Fibroblast of the aortic adventitia (primary cell): ENCODE results near the gene OR9Q1. TPM values are rescaled to one million over a fixed set of nuclear protein-coding genes. Genes with fewer than 3 reads are reported as not detected.
"Not testable (repeated sequence)": the region's sequence is repeated elsewhere in the genome, so short reads cannot be mapped to it uniquely, and the experiment has no call there.

ENCODE experiments used
- DNase-seq: peaks from one replicate; pipeline ENCODE4 v3.0.0-alpha.2; 2010; ENCODE audit warnings: low read depth
- H3K4me3 ChIP-seq: 2 replicates; pipeline ENCODE4 v1.5.1; 2011; ENCODE audit warnings: low read depth, mild to moderate bottlenecking, control low read depth, low read length, moderate library complexity
- total RNA-seq: library from RNA; depleted of rRNA; stranded (reverse); fragments of >200 nt; gene quantifications from 2 replicates; pipeline ENCODE4 v1.2.3, GENCODE V29; 2012; ENCODE audit warnings: low replicate concordance
- TF ChIP-seq, protein P1 (sequence below): IDR thresholded peaks from 2 replicates; pipeline ENCODE4 v1.5.1; 2011; ENCODE audit warnings: mild to moderate bottlenecking, low read length, control low read depth, inconsistent platforms; ENCODE audit not compliant: insufficient read depth

The OR9Q1 gene
- total RNA-seq, 1 donor = not detected

DNA sequence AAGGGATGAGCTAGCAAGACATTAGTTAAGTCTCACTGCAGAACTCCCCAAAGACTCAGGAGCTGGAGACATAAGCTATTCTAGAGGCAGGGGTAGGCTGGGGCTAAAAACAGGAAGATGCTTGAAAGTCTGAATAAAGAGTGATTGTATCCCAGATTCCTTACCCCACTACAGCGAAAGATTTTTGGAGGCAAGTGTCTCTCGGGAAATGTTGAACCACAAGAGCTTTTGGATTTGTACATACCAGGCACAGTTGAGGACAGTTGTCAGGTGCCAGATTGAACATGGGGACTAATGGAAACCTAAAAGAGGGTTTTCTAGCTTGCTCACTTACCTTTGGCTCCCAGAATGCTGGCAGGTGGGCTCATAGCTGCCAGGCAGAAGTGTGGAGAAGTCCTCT, 43.5 kb upstream of the OR9Q1 start:
- no peak overlapping the region for H3K4me3 ChIP-seq
- no peak for DNase-seq
- TF ChIP-seq, protein P1, sequence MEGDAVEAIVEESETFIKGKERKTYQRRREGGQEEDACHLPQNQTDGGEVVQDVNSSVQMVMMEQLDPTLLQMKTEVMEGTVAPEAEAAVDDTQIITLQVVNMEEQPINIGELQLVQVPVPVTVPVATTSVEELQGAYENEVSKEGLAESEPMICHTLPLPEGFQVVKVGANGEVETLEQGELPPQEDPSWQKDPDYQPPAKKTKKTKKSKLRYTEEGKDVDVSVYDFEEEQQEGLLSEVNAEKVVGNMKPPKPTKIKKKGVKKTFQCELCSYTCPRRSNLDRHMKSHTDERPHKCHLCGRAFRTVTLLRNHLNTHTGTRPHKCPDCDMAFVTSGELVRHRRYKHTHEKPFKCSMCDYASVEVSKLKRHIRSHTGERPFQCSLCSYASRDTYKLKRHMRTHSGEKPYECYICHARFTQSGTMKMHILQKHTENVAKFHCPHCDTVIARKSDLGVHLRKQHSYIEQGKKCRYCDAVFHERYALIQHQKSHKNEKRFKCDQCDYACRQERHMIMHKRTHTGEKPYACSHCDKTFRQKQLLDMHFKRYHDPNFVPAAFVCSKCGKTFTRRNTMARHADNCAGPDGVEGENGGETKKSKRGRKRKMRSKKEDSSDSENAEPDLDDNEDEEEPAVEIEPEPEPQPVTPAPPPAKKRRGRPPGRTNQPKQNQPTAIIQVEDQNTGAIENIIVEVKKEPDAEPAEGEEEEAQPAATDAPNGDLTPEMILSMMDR = no peak

DNA sequence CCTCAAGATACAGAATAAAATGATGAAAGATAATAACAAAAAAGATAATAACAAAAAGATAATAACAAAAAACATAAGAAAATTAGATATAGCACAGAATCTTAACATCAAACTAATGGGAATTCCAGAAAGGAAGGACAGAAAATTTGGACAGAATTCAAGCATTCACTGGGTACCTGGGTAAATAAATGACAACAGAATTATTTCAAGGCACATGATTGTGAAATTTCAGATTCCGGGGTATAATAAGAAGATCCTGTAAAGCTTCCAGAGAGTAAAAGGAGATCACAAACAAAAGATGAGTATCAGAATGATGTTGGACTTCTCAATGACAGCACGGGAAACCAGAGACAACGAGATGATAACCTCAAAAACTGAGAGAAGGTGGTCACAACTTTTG, 42.1 kb upstream of the OR9Q1 start:
- no peak for DNase-seq
- TF ChIP-seq, protein P1 = no peak
- H3K4me3 ChIP-seq = no peak overlapping the region

DNA sequence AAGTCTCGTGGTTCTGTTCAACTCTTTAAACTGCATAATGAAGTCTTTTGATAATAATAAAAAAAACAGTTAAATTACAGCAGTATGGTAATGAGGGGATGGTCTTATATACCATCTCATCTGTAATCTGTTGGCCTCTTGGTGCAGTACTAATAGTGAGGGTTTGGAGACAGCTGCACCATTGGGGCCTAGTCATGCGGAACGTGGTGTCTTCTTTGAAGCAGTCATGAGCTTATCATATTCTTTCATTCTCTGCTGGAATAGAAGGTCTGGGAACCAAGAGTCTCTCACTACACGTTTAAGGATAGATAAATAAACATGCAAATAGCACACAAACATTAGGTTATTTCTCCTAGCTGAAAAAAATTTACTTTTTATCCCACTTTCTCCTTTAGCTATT, 40.9 kb upstream of the OR9Q1 start:
- H3K4me3 ChIP-seq = no peak overlapping the region
- no peak for DNase-seq
- TF ChIP-seq, protein P1 = no peak

DNA sequence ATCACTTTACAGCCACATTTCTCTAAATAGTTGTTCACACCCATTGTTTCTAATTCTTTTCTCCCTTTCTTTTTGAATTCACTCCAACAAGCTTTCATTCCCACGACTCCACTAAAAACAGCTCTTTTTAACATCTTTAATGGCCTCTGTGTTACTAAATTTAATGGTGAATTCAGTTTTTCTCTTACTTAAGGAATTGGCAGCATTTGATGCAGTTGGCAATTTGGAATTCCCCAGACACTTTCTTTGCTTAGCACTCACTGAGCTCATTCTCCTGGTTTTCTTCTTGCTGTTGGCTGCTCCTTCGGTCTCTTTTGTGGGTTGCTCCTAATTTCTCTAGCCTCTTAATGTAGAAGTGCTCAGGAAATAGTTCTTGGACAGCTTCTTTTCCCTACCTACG, 40.5 kb upstream of the OR9Q1 start:
- no peak overlapping the region for H3K4me3 ChIP-seq
- TF ChIP-seq, protein P1 = no peak
- DNase-seq = peak; percentile 12

DNA sequence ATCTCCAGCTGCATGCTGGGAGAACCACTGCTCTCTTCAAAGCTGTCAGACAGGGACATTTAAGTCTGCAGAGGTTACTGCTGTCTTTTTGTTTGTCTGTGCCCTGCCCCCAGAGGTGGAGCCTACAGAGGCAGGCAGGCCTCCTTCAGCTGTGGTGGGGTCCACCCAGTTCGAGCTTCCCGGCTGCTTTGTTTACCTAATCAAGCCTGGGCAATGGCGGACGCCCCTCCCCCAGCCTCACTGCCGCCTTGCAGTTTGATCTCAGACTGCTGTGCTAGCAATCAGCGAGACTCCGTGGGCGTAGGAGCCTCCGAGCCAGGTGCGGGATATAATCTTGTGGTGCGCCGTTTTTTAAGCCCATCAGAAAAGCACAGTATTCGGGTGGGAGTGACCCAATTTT, 24.2 kb upstream of the OR9Q1 start:
- DNase-seq, H3K4me3 ChIP-seq: not testable (repeated sequence)

DNA sequence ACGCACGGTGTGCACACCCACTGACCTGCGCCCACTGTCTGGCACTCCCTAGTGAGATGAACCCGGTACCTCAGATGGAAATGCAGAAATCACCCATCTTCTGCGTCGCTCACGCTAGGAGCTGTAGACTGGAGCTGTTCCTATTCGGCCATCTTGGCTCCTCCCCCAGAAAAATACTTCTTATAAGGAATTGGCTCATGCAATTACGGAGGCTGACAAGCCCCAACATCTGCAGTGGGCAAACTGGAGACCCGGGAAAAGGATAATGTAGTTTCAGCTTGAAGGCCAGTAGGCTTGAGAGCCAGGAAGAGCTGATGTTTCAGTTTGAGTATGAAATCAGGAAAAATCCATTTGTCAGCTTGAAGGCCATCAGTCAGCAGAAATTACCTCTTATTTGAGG, 23.7 kb upstream of the OR9Q1 start:
- not testable (repeated sequence) for H3K4me3 ChIP-seq, DNase-seq

DNA sequence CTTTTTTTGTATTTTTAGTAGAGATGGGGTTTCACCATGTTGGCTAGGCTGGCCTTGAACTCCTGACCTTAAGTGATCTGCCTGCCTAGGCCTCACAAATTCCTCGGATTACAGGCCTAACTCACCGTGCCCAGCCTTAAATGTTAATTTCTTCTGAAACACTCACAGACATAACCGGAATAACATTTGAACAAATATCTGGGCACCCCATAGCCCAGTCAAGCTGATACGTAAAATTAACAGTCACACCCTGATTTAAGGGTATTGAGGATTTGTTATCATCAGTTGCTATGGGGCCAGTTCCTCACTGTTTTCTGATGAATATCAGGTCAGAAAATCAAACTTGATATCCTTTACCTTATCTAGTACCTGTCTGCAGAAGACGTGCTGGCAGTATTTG, 23.0 kb upstream of the OR9Q1 start:
- no peak overlapping the region for H3K4me3 ChIP-seq
- no peak for DNase-seq

DNA sequence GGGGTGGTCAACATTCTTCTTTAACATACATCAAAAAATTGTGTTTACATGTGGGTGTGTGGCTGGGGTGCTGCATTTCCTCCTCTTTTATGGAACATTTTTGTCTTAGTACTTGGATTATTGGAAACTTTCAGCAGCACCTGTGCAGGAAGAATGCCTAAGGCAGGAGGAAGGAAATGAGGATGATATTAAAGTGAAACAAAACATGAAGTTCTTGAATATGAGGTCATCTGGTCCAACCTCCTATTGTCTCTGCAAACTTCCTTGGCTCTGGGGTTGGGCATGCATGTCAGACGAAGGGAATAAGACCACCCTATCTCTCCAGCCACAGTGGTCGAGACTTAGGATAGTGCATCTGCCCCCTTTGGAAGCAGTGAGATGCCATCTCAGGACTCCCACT, 20.6 kb upstream of the OR9Q1 start:
- TF ChIP-seq, protein P1 = no peak
- H3K4me3 ChIP-seq = no peak overlapping the region
- DNase-seq = no peak

More for the DNA sequence above, 23.0 kb upstream of the OR9Q1 start:
- TF ChIP-seq, protein P1 = no peak
